MM.1S (cell line): ENCODE data around the gene RBM28.

Source experiments
- DNase-seq: peaks from one replicate; pipeline ENCODE4 v3.0.0-alpha.2; 2015
- H2AFZ ChIP-seq: fragments of 300-600 bp; sonication (generic); 2 replicates; pipeline ENCODE4 v1.6.0; 2016; ENCODE audit warnings: antibody characterized with exemption, low read length
- H3F3A ChIP-seq: fragments of 300-600 bp; sonication (generic); 2 replicates; pipeline ENCODE4 v1.6.1; 2016; ENCODE audit warnings: mild to moderate bottlenecking, antibody characterized with exemption, low read length, moderate library complexity, mixed read lengths; ENCODE audit not compliant: insufficient read depth
- H3K27ac ChIP-seq: fragments of 300-600 bp; sonication (generic); 2 replicates; pipeline ENCODE4 v1.5.1; 2016; ENCODE audit warnings: mild to moderate bottlenecking, low read length
- H3K27me3 ChIP-seq: fragments of 300-600 bp; sonication (generic); replicated peaks from 2 replicates; pipeline ENCODE4 v1.6.0; 2016; ENCODE audit warnings: low read length; ENCODE audit not compliant: insufficient read depth
- H3K36me3 ChIP-seq: fragments of 300-600 bp; sonication (generic); replicated peaks from 2 replicates; pipeline ENCODE4 v1.6.1; 2016; ENCODE audit warnings: mild to moderate bottlenecking, low read length, mixed read lengths; ENCODE audit not compliant: insufficient read depth
- H3K4me1 ChIP-seq: fragments of 300-600 bp; sonication (generic); 2 replicates; pipeline ENCODE4 v1.6.1; 2016; ENCODE audit warnings: low read length, mixed read lengths
- H3K4me2 ChIP-seq: fragments of 300-600 bp; sonication (generic); 2 replicates; pipeline ENCODE4 v1.6.0; 2016; ENCODE audit warnings: low read depth, low read length
- H3K4me3 ChIP-seq: fragments of 300-600 bp; sonication (generic); 2 replicates; pipeline ENCODE4 v1.5.1; 2016; ENCODE audit warnings: low read length, mixed read lengths
- H3K79me2 ChIP-seq: fragments of 300-600 bp; sonication (generic); 2 replicates; pipeline ENCODE4 v1.6.1; 2016; ENCODE audit warnings: mixed run types, low read length, mixed read lengths
- H3K9ac ChIP-seq: fragments of 300-600 bp; sonication (generic); 2 replicates; pipeline ENCODE4 v1.6.1; 2016; ENCODE audit warnings: low read length, mixed read lengths
- H3K9me2 ChIP-seq: fragments of 300-600 bp; sonication (generic); replicated peaks from 2 replicates; pipeline ENCODE4 v1.6.1; 2016; ENCODE audit warnings: mild to moderate bottlenecking, low read length, mixed read lengths; ENCODE audit not compliant: insufficient read depth
- H3K9me3 ChIP-seq: fragments of 300-600 bp; sonication (generic); replicated peaks from 2 replicates; pipeline ENCODE4 v1.6.1; 2016; ENCODE audit warnings: mild to moderate bottlenecking, low read length, mixed read lengths; ENCODE audit not compliant: insufficient read depth
- H4K20me1 ChIP-seq: fragments of 300-600 bp; sonication (generic); 2 replicates; pipeline ENCODE4 v1.6.1; 2016; ENCODE audit warnings: mild to moderate bottlenecking, low read length, moderate library complexity, mixed read lengths; ENCODE audit not compliant: insufficient read depth
- CTCF ChIP-seq: fragments of 300-600 bp; sonication (generic); IDR thresholded peaks from 2 replicates; pipeline ENCODE4 v1.5.1; 2016; ENCODE audit warnings: antibody characterized with exemption, low read length, mixed read lengths
- EZH2 ChIP-seq: fragments of 300-600 bp; sonication (generic); optimal IDR thresholded peaks from 2 replicates; pipeline ENCODE3; 2017; ENCODE audit warnings: low read depth, mild to moderate bottlenecking, antibody characterized with exemption, low read length, mixed read lengths
- EZH2phosphoT487 ChIP-seq: fragments of 300-600 bp; sonication (generic); IDR thresholded peaks from 2 replicates; pipeline ENCODE4 v1.6.1; 2018; ENCODE audit warnings: antibody characterized with exemption, low read length

RBM28 gene

GRCh38 chr7:128254470-128254869 is 89.2 kb downstream of the RBM28 start:
- Histone ChIP-seq H3F3A (no peaks in the 10 kb centered on the region), H3K9me3 (no peaks in the 10 kb centered on the region), H2AFZ (no peak overlapping the region), H3K4me1 (no peaks in the 10 kb centered on the region), H3K27me3 (no peaks in the 10 kb centered on the region), H3K9ac (no peak overlapping the region), H3K4me3 (no peak overlapping the region), H3K36me3 (no peaks in the 10 kb centered on the region), H3K9me2 (no peaks in the 10 kb centered on the region), H3K4me2 (no peak overlapping the region), H3K79me2 (no peaks in the 10 kb centered on the region), H4K20me1 (no peaks in the 10 kb centered on the region), H3K27ac (no peak overlapping the region)
- no peak for TF ChIP-seq CTCF
- TF ChIP-seq EZH2, result no peak
- TF ChIP-seq EZH2phosphoT487, result no peak
- no peak for DNase-seq

- Histone ChIP-seq H3K9ac (no peak overlapping the region), H3F3A (no peaks in the 10 kb centered on the region), H3K79me2 (no peaks in the 10 kb centered on the region), H3K27ac (no peak overlapping the region), H3K4me3 (no peak overlapping the region), H3K4me2 (no peak overlapping the region), H3K27me3 (no peaks in the 10 kb centered on the region), H4K20me1 (no peaks in the 10 kb centered on the region), H3K9me3 (no peaks in the 10 kb centered on the region), H3K9me2 (no peaks in the 10 kb centered on the region), H2AFZ (no peak overlapping the region), H3K36me3 (no peaks in the 10 kb centered on the region), H3K4me1 (no peaks in the 10 kb centered on the region)
- no peak for DNase-seq
- TF ChIP-seq EZH2, result no peak
- TF ChIP-seq EZH2phosphoT487, result no peak
- TF ChIP-seq CTCF, result no peak
These were observed 90.0 kb downstream of the RBM28 start for GRCh38 chr7:128253701-128254100.

- Histone ChIP-seq H2AFZ (no peak overlapping the region), H4K20me1 (no peaks in the 10 kb centered on the region), H3K4me1 (no peaks in the 10 kb centered on the region), H3K27ac (no peak overlapping the region), H3K9ac (no peak overlapping the region), H3F3A (no peaks in the 10 kb centered on the region), H3K4me3 (no peak overlapping the region), H3K27me3 (no peaks in the 10 kb centered on the region), H3K4me2 (no peak overlapping the region), H3K9me3 (no peaks in the 10 kb centered on the region), H3K36me3 (no peaks in the 10 kb centered on the region), H3K79me2 (no peaks in the 10 kb centered on the region), H3K9me2 (no peaks in the 10 kb centered on the region)
- no peak for TF ChIP-seq CTCF
- no peak for TF ChIP-seq EZH2phosphoT487
- no peak for TF ChIP-seq EZH2
- no peak for DNase-seq
These were observed 92.4 kb downstream of the RBM28 start for GRCh38 chr7:128251337-128251736.
